Fibroblast of skin of right quadriceps (primary cell): ENCODE data around the gene PSMD2.

Experiments used
- DNase-seq: peaks from one replicate; pipeline ENCODE4 v3.0.0-alpha.2; 2013

PSMD2 gene

DNA sequence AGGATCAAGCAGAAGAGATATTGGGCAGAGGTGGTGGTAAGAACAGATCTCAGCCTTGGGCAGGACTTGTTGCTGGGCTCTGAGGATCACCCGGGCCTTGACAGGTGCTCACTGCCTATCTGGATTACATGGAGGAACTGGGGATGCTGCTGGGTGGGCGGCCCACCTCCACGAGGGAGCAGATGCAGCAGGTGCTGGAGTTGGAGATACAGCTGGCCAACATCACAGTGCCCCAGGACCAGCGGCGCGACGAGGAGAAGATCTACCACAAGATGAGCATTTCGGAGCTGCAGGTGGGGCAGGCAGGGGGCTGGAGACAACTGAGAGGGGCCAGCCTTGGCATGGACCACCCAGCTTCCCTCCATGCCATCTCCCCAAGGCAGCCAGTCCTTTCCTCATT, 15.4 kb upstream of the PSMD2 start:
- DNase-seq, result no peak

DNA sequence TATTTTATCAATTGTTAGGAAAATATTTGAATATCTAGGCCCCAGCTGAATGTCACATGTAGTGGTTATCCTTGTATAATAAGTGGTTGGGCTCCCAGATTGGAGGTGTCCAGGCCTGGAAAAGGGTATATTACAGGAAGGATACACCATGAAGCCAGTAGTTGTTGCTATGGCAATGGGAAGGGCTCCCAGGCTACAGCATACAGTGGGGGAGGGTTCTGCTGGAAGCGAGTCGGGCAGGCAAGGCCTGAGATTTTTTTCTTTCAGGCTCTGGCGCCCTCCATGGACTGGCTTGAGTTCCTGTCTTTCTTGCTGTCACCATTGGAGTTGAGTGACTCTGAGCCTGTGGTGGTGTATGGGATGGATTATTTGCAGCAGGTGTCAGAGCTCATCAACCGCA, 14.3 kb upstream of the PSMD2 start:
- DNase-seq, result peak; percentile 69

DNA sequence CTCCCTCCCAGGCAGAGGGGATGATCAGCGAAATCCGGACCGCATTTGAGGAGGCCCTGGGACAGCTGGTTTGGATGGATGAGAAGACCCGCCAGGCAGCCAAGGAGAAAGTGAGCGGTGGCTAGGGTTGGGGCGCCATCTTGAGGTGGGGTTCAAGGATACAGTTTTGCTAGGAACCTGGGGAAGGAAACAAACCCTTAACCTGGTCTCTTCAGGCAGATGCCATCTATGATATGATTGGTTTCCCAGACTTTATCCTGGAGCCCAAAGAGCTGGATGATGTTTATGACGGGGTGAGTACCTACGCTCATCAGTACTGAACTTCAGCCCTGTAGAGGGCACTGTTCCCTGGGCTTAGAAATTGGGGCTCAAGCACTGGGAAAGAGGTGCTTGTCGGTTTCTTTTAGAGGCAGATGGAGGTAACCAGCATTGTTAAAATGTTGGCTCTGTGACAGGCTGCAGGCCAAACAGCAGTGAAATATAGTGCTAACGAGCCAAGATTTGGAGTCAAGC, 9.6 kb upstream of the PSMD2 start:
- peak; percentile 30 for DNase-seq

DNA sequence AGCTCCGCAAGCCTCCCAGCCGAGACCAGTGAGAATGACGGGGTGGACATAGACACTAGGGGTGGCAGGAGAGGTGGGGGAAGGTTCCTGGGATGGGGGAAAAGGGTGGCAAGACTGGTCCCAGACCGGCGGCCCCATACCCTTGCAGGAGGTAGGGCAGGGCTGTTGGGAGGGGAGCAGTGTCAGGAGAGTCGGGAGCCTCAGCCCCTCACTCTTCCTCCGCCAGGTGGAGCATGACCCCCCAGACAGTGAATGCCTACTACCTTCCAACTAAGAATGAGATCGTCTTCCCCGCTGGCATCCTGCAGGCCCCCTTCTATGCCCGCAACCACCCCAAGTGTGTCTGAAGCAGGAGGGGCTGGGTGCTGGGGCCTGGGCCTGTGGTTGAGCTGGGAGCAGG, 8.7 kb upstream of the PSMD2 start:
- DNase-seq, result no peak

DNA sequence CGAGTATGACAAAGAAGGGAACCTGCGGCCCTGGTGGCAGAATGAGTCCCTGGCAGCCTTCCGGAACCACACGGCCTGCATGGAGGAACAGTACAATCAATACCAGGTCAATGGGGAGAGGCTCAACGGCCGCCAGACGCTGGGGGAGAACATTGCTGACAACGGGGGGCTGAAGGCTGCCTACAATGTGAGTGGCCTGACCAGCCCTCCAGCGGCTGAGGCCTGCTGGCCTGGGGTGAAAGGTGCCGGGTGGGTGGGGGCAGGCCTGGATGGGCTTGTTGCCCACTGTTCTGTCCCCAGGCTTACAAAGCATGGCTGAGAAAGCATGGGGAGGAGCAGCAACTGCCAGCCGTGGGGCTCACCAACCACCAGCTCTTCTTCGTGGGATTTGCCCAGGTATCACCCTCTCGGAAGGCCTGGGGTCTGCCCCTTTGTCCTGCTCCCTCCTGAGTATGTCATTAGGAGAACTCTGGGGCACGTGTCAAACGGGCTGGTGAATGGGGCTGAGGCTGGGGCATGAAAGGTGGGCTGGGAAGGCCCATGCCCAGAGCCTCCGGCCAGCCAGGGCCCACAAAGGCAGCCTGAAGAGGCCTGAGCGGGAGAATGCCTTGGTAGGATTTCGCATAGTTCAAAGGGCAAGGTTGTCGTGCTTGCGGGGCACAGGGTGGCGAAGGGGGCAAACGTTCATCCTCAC, 7.8 kb upstream of the PSMD2 start:
- DNase-seq, result no peak

DNA sequence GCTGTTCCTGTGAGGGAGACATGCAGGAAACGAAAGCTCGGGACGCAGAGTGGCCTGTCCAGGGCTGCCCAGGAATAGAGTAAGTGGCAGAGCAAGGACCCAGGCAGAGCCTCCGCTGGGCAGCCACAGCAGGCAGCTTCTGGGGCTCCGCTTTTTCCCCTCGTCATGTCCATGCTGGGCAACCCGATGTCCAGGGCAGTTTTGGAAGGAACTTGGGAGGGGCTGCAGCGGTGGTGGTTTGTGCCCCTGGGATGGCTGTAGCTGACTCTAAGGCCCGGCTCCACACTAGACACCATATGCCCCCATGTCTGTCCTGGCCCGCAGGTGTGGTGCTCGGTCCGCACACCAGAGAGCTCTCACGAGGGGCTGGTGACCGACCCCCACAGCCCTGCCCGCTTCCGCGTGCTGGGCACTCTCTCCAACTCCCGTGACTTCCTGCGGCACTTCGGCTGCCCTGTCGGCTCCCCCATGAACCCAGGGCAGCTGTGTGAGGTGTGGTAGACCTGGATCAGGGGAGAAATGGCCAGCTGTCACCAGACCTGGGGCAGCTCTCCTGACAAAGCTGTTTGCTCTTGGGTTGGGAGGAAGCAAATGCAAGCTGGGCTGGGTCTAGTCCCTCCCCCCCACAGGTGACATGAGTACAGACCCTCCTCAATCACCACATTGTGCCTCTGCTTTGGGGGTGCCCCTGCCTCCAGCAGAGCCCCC, 7.1 kb upstream of the PSMD2 start:
- DNase-seq, result no peak

DNA sequence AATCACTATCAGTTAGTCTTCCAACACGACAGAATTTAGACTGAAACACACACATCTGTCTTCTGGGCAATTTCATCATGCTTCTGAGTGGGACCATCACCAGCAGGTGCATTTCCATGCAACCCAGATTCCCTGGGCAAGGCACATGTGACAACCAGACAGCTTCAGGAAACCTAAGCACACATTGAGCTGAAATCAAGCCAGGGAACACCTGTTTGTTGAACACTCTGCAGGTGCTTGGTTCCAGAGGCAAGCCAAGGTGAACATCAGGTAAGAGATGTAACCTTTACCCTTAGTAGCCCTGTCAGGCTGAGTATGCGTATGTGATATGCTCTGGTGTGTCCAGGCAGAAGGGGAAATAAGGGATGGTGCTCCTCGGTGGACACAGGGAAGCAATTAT, 3.3 kb upstream of the PSMD2 start:
- no peak for DNase-seq

DNA sequence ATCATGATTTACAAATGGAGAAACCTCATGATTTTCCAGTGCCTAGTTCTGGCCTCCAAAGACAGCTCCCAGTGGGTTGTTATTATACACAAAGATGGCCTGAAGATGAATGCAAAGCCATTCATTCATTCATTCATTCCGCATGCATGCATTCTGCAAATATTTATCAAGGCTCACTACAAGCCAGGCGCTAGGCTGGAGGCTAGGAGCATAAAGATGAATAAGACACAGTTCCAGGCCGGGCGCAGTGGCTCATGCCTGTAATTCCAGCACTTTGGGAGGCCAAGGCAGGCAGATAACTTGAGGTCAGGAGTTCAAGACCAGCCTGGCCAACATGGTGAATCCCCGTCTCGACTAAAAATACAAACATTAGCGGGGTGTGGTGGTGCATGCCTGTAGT, 2.4 kb upstream of the PSMD2 start:
- no peak for DNase-seq

DNA sequence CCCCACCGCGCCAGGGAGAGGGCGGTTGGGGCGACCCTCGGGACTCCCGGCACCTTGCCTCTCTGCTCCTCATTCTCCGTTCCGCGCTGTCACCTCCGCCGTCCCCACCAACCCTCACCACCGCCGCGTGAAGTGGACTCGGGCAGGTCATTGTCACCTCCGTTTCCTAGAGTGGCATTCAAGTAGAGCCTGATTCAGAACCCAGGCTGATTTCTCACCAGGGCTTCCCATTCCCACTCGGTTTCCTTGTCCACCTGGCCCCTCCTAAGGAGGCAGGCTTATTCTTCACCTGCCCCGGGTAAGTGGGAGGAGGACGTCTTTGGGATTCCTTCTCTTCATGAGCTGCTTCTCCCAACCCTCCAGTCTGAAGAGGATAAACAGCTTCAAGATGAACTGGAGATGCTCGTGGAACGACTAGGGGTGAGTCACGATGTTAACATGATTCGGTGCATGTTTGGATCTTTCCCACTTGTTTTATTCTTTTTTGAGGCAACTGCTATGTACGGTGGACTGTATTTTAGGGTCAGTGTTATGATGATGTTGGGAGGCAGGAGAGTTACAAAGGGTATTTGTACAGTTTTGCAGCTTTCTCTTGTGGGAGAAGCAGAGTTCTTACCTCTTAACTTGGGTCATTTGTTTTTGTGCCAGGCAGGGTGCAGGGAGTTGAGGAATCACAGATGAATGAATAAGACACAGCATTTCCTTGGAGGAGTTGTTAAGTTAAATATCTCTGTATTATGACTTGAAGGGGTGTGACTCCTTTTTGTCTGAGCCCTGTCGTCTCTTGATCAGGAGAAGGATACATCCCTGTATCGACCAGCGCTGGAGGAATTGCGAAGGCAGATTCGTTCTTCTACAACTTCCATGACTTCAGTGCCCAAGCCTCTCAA, 692 bp downstream of the PSMD2 start:
- peak; percentile 33 for DNase-seq

DNA sequence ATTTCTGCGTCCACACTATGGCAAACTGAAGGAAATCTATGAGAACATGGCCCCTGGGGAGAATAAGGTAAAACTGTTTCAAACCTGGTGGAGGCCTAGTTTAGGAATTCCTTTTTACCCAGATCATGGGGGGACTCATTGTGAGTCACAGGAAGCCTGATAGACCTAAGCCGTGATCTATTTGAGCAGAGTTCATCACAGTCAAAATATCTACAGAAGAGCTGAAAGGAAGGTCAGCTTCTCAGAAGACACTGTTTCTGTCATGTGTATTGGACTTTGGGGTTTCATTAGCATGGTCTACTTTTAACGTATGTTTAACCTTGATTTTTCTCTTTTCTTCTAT, 1.3 kb downstream of the PSMD2 start:
- peak; percentile 64 for DNase-seq

DNA sequence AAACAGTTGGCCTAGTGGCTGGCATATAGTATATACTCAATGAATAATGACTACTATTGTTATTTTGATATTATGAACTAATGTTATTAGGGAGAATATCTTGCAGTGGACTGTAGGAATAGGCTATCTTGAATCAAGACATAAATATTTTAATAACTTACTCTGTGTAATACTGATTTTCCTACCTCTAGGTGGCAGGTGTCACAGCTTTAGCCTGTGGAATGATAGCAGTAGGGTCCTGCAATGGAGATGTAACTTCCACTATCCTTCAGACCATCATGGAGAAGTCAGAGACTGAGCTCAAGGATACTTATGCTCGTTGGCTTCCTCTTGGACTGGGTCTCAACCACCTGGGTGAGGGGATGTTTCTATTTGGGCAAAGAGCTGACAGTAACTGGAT, 6.5 kb downstream of the PSMD2 start:
- peak; percentile 18 for DNase-seq

DNA sequence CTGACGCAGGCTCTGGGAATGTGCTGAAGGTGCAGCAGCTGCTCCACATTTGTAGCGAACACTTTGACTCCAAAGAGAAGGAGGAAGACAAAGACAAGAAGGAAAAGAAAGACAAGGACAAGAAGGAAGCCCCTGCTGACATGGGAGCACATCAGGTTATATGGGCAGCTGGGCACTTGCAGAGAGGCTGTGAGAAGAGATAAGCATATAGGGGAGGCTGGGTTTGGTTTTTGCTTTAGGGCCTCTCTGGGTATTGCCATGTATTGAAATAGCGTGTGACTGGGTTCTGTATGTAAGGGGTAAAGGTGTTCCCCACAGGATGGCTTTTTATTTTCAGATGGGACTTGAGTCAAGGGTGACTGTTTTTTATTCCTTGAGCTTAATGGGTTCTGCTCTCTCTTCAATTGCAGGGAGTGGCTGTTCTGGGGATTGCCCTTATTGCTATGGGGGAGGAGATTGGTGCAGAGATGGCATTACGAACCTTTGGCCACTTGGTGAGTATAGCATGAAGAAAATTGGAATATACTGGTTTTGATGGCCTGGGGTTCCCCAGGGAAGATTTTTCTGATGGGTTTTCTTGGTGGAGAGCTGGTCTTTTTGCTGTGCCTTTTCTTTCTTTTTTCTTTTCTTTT, 7.4 kb downstream of the PSMD2 start:
- no peak for DNase-seq

DNA sequence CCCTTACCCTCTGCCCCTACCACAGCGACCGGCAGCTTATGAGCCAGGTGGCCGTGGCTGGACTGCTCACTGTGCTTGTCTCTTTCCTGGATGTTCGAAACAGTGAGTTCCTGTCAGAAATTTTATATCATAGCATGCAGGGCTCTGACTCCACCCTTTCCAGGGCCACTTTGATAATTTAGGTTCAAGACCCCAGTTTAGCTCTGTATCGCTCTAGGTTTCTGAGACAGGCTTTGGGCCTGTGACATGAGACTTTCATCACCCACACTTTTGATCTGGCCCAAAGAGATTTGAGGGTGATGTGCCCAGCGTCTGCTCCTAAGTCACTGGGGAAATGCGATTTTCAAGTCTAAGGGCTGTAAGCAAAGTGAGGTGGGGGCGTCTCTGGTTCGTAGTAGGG, 8.9 kb downstream of the PSMD2 start:
- DNase-seq, result no peak

DNA sequence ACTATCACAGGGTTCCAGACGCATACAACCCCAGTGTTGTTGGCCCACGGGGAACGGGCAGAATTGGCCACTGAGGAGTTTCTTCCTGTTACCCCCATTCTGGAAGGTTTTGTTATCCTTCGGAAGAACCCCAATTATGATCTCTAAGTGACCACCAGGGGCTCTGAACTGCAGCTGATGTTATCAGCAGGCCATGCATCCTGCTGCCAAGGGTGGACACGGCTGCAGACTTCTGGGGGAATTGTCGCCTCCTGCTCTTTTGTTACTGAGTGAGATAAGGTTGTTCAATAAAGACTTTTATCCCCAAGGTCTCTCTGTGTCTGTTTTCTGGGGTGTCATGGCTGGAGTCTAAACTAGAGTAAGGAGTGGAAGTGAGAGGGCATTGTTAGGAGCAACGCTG, 9.7 kb downstream of the PSMD2 start:
- no peak for DNase-seq

DNA sequence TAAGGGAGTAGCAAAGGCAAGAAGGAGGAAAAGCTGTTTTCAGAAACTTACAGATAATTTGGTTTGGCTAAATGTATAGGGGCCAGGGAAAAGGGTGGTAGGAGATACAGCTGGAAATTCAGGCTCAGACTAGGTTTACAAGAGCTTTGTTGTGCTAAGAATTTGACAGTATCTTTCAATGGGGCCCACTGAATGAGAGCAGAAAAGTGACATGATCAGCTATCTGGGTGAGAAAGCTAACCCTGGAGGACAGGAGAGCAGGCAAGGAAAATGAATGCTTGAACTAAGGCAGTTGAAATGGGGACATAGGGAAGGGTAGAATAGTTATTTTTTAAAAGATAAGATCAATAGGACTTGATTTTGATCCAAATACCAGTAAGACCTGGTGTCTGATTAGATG, 12.6 kb downstream of the PSMD2 start:
- DNase-seq, result no peak

DNA sequence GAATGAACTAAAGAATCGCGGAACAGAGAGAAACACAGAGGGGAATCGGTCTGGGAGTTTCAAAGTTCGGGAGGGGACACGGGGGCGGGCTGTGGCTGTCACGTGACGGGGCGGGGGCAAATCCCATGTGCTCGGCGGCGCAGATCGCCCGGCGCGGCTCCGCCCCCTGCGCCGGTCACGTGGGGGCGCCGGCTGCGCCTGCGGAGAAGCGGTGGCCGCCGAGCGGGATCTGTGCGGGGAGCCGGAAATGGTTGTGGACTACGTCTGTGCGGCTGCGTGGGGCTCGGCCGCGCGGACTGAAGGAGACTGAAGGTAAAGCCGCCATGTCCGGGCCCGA, 15.3 kb downstream of the PSMD2 start, which contains the start of gene EIF4G1:
Gene EIF4G1, plus strand, starts transcription at position 244 of the 337 bp plus-strand sequence. CDS start 1,191 bp downstream, outside the sequence.
- DNase-seq, result peak; percentile 93

DNA sequence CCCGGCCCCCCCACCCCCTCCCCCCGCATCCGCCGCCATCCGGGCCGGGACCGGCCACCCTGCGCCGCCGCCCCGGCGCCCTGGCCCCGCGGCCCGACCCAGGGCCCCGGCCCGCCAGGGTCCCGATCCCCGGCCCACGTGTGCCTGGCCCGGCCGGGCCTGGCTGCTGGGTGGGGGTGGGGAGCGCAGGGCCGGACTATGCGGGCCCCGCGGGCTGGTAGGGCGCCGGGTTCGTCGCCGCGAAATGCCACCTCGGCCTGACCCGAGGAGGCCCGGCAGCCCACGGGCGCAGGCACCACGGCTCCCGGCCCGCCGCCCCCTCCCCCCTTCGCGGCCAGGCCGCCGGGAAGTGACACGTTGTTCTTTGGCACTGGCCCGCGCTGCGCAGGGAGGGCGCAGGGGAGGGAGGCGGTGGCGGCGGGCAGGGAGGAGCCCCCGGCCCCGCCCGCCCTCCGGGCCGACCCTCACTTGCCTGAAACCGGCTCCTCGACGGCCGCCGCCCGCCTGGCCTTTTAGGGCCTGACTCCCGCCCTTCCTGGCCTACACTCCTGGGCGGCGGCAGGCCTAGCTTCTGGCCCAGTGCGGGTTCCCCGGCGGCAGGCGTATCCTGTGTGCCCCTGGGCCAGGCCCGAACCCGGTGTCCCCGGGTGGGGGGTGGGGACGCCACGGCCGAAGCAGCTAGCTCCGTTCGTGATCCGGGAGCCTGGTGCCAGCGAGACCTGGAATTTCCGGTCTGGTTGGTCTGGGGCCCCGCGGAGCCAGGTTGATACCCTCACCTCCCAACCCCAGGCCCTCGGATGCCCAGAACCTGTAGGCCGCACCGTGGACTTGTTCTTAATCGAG, 15.9 kb downstream of the PSMD2 start:
- DNase-seq, result peak; percentile 83

DNA sequence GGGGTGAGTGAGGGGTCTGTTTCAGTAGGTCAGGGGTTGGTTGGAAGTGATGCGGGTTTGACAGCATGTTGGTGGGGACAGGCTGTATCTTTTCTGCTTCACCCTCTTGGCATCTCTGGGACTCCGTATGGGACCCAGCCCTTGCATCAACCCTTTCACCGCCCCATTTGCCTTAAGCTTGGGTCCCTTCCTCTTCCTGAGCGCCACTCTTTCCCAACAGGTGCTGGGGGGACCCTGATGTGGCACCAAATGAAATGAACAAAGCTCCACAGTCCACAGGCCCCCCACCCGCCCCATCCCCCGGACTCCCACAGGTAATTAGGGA, 16.5 kb downstream of the PSMD2 start:
- DNase-seq, result no peak

DNA sequence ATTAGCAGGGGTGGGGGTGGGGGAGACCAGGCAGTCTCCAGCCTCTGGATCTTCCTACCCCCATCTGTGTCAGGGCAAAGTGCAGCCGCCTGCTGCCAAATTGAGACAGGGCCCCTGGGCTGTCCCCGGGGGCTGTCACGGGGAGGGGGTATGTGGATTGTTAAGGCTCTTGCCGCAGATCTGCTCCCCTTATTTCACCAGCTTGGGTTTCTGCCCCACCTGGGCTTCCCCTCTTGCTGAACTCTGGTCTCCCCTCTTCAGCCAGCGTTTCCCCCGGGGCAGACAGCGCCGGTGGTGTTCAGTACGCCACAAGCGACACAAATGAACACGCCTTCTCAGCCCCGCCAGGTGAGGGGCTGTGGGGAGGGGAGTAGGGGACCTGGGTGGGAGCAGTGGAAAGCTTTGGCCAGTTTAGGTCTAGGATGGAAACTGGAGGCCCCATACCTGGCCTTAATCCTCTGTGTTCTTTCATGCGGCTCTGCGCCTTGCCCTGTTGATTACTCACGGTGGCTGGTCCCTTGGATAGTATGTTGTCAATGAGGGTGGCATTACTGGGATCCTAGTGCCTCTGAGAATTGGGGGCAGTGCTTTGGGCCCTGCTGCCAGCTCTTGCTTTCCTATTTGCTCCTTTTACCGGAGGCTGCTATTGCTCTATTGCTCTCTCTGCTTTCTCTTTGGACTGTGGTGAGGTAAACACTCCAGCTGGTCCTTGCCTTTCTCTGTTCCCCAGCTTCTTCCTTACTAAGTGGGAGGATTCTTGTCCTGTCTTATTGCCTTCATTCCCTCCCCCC, 17.0 kb downstream of the PSMD2 start:
- no peak for DNase-seq

DNA sequence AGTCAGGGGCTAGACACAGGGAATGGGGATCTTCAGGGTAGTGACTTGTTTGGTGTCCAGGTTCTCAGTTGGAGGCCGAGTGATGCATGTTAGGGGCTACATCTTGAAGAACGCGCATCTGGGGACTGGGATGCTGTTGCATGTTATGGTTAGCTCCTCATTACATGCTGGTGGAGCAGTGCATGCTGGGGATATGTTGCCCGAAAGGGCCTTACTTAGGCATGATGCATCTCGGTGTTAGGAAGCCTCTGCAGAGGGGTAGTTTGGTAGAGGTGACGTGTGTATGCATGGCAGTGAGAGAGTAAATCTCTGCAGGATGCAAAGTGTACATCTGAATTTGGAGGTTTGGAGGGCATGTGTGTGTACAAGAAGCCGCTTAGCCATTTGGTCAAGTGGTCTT, 17.8 kb downstream of the PSMD2 start:
- DNase-seq, result no peak

DNA sequence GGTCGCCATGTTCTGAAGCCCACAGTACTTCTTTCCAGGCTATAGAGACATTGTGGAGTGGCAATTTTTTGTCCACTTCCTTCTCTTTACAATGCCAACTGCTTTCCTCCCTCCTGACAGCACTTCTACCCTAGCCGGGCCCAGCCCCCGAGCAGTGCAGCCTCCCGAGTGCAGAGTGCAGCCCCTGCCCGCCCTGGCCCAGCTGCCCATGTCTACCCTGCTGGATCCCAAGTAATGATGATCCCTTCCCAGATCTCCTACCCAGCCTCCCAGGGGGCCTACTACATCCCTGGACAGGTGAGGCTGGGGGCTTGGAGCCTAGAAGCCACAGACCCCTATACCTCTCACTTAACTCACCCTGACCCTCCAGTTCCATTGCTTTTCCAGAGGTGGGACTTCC, 18.2 kb downstream of the PSMD2 start:
- DNase-seq, result no peak

DNA sequence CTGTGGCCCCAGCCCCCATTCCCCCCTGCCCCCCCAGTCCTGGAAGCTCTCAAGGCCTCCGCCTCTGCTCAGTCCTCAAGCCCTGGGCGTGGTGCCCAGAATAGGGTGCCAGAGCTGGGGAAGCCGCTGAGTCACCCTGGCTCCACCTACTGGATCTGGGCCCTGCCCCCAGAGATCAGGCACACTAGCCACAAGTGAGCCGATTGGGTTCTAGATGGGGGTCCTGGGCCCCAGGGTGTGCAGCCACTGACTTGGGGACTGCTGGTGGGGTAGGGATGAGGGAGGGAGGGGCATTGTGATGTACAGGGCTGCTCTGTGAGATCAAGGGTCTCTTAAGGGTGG, 21.0 kb downstream of the PSMD2 start:
- DNase-seq, result peak; percentile 98
